Putamen (tissue), 1 donor: ENCODE measurements around the gene SLC35E2B.
A peak's percentile ranks its signal among the peaks of the same experiment; 100 is the strongest.
"Not testable (repeated sequence)": the region's sequence is repeated elsewhere in the genome, so short reads cannot be mapped to it uniquely, and the experiment has no call there.

ENCODE experiments used
- DNase-seq: peaks from one replicate; pipeline ENCODE4 v3.0.0-alpha.2; 2016; ENCODE audit warnings: low spot score

The SLC35E2B gene

DNA sequence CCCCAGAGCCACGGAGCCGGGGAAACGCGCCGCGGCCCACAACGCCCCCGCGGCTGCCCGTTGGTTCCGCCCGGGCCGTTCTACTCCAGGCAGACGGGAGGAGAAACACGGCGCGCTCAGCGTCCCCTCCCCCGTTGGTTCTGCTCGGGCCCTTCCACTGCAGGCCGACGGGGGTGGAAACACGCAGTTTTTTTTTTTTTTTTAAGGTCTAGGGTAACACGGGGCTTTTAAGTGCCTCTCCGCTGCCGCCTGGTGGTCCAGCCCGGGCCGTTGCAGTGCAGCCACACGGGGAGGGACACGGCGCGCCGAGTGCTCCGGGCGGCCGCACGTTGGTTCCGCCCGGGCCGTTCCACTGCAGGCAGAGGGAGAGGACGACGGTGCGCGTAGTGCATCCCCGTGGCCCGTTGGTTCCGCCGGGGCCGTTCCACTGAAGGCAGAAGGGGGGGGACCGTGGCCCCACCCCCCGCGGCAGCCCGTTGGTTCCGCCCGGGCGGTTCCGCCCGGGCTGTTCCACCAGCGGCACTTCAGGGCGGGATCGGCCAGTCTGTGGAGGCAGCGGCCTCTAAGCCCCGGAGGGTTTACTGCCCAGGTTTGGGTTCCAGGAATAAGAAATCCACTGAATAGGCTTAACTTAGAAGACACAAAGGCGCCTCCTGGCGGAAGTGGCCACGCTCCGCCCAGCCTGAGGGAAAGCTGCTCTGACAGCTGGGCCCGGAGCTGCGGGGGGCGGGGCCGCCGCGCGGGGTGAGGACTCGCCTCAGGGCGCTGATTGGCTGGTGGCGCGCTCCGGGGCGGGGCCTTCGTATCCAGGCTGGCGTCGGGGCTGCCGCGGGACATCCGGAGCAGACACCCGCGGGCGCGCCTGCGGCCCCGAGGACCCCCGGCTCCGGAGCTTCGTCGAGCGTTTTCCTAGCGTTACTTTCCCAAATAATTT is at the start of gene SLC35E2B:
SLC35E2B (minus strand) TSS at position 82 of the 934 bp plus-strand sequence. CDS start 16,096 bp downstream, outside the sequence.
- peak; percentile 91 for DNase-seq

GRCh38 chr1:1741013-1741412 is 48.4 kb upstream of the SLC35E2B start:
- not testable (repeated sequence) for DNase-seq

GRCh38 chr1:1738799-1739337 is 46.3 kb upstream of the SLC35E2B start:
- not testable (repeated sequence) for DNase-seq

- not testable (repeated sequence) for DNase-seq
Measured at GRCh38 chr1:1737675-1738590, 45.3 kb upstream of the SLC35E2B start.

DNA sequence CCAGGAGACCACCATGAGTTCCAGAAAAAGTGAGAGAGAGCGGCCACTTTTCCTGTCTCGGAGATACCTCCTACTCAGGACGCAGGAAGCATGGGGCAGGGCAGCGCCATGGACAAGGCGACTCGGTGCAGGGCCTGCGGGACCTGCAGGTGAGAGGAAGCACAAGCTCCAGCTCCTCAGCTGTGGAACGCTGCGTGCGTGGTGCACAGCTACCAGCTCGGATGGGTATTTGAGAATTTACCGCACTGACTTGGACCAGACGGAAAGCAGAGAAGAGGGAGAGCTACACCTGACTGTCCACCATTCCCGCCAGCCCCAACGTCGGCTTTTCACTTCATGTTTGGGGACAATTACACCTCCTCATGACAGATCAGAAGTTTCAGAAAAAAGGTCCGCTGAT is 39.8 kb upstream of the SLC35E2B start:
- no peak for DNase-seq

DNA sequence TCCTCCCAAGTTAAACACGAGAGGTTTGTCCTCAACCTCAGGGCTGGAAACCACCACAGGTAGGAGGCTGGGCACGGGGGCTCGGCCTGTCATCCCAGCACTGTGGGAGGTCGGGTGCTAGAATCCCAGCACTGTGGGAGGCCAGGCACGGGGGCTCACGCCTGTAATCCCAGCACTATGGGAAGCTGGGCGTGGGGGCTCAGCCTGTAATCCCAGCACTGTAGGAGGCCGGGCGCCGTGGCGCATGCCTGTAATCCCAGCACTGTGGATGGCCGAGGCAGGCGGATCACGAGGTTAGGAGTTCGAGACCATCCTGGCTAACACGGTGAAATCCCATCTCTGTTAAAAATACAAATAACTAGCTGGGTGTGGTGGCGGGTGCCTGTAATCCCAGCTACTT is 38.3 kb upstream of the SLC35E2B start:
- DNase-seq = no peak

- DNase-seq = not testable (repeated sequence)
Measured at GRCh38 chr1:1730230-1730629, 37.6 kb upstream of the SLC35E2B start.

- DNase-seq = not testable (repeated sequence)
Measured at GRCh38 chr1:1729116-1729816, 36.7 kb upstream of the SLC35E2B start.

GRCh38 chr1:1728308-1729005 is 35.9 kb upstream of the SLC35E2B start:
- peak; percentile 13 for DNase-seq

- not testable (repeated sequence) for DNase-seq
Measured at GRCh38 chr1:1727131-1727651, 34.6 kb upstream of the SLC35E2B start.

GRCh38 chr1:1726088-1726487 is 33.5 kb upstream of the SLC35E2B start:
- DNase-seq = not testable (repeated sequence)

GRCh38 chr1:1724035-1724864 is 31.7 kb upstream of the SLC35E2B start, which contains the start of gene CDK11A:
Gene CDK11A, minus strand, starts transcription at chr1:1724357. Its CDS starts 1,539 bp downstream, at chr1:1722818.
- peak; percentile 99 for DNase-seq

GRCh38 chr1:1721201-1721600 is 28.6 kb upstream of the SLC35E2B start:
- DNase-seq = no peak

GRCh38 chr1:1715109-1715883 is 22.7 kb upstream of the SLC35E2B start:
- DNase-seq = not testable (repeated sequence)

- DNase-seq = not testable (repeated sequence)
Measured at GRCh38 chr1:1707897-1708296, 15.3 kb upstream of the SLC35E2B start.

DNA sequence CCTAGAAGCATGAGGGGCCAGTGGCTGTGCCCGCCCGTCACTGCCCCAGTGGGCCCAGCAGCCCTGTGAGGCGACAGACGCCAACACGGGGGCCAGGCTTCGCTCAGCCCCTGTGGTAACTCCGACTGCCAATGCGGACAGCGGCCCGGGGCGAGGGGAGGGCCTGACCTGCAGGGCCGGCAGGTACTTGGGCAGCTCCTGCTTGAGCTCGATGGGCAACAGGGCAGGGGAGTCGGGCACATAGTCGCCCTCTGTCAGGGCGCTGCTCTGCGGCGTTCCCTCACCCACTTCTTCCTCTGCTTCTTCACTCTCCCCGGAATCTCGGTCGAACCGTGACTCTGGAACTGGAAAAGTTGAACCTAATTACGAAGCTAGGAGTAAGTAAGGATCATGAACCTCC is 14.6 kb upstream of the SLC35E2B start:
- not testable (repeated sequence) for DNase-seq

DNA sequence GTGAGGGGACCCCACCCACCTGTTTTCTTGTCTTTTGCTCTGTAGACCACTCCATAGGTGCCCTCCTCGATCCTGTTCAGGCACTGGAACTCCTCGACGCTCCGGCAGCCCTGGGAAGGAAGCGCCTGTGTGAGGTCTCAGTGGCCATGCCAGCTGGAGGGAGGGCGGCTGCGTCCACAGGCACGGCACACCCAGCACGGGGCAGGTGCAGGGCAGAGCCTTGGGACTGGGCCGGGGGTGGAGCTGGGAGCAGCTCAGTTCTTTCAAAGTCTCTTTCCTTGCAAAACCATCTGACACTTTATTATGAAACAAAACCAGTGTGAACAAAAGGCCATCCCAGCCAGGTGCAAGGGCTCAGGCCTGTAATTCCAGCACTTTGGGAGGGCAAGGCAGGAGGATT is 13.0 kb upstream of the SLC35E2B start:
- DNase-seq = not testable (repeated sequence)

DNA sequence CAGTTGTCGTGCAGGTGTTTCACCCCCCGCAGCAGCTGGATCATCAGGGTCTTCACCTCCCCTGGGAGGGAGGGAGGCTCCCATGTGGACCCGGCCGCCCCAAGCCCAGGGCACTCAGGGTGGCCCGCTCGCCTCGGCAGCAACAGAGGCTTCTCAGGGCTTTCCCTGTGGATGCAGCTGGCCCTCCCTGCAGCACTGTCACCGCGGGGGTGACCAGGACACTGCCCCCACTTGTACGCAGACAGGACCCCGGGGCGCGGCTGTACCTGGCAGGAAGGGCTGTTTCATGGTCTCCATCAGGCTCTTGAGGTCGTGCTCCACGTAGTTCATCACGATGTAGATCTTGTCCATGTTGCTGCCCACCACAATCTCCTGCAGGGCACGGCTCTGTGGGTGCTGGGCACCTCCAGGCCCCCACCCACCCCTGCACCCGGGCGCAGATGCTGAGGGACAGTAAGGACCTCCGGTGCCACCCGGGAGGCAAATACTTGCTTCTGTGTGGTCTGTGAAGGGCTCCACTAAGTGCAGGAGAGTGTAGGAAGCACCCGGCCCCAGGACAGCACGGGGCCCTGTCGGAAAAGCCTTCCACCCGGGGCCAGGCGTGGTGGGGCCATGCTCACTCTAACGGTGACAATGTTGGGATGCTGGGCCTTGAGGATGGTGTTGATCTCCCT is 11.8 kb upstream of the SLC35E2B start:
- DNase-seq = not testable (repeated sequence)
